IMR-90 (cell line): ENCODE data around the gene ANP32B. TPM values are rescaled to one million over a fixed set of nuclear protein-coding genes. Genes with fewer than 3 reads are reported as not detected.

Experiments
- ATAC-seq: fragments of 200-7000 bp; cut with Tn5 transposase; 2 replicates; pipeline ENCODE4 v1.9.1; 2020; ENCODE audit warnings: low read depth, mild to moderate bottlenecking, moderate library complexity
- BruUV-seq: library from RNA; stranded (reverse); fragments of 400-500 nt; replicated peaks from 2 replicates; lab custom pipeline; 2021; lab: Mats Ljungman, UMichigan
- CTCF ChIA-PET: fragments of 300-600 bp; formaldehyde crosslinking; extraction: SDS; loops from one replicate; lab custom pipeline; 2021; ENCODE audit warnings: antibody characterized with exemption; lab: Yijun Ruan, JAX
- POLR2A ChIA-PET: fragments of 300-600 bp; sonication (Branson Sonifier 250); formaldehyde crosslinking; loops from one replicate; lab custom pipeline; 2022; ENCODE audit warnings: antibody characterized with exemption; ENCODE audit not compliant: unreplicated experiment; lab: Charles Lee
- DNase-seq: peaks from one replicate; pipeline ENCODE4 v3.0.0; 2013
- H2AFZ ChIP-seq: replicated peaks from 2 replicates; pipeline ENCODE3; 2013; ENCODE audit warnings: low read length, mild to moderate bottlenecking; ENCODE audit not compliant: poor library complexity
- H2AK5ac ChIP-seq: 2 replicates; pipeline ENCODE4 v1.6.1; 2013; ENCODE audit warnings: low read depth, low read length, inconsistent platforms
- H2AK9ac ChIP-seq: replicated peaks from 2 replicates; pipeline ENCODE3; 2013; ENCODE audit warnings: mild to moderate bottlenecking, low read depth, low read length, moderate library complexity; ENCODE audit not compliant: poor library complexity
- H2BK120ac ChIP-seq: 2 replicates; pipeline ENCODE4 v1.6.1; 2013; ENCODE audit warnings: low read depth, low read length, inconsistent platforms
- H2BK15ac ChIP-seq: 3 replicates; pipeline ENCODE4 v1.6.1; 2013; ENCODE audit warnings: low read depth, low read length, inconsistent platforms
- H2BK20ac ChIP-seq: 2 replicates; pipeline ENCODE4 v1.6.1; 2013; ENCODE audit warnings: low read depth, mild to moderate bottlenecking, inconsistent platforms, low read length, moderate library complexity
- H2BK5ac ChIP-seq: 2 replicates; pipeline ENCODE4 v1.6.1; 2013; ENCODE audit warnings: mild to moderate bottlenecking, low read depth, low read length, inconsistent platforms; ENCODE audit not compliant: poor library complexity, severe bottlenecking
- H3K14ac ChIP-seq: replicated peaks from 2 replicates; pipeline ENCODE4 v1.6.1; 2013; ENCODE audit warnings: low read depth, low read length, inconsistent platforms
- H3K18ac ChIP-seq: 2 replicates; pipeline ENCODE4 v1.6.1; 2013; ENCODE audit warnings: low read depth, low read length, control low read depth
- H3K23ac ChIP-seq: 2 replicates; pipeline ENCODE4 v1.6.1; 2013; ENCODE audit warnings: low read depth, low read length, inconsistent platforms
- H3K27ac ChIP-seq: 2 replicates; pipeline ENCODE4 v1.5.1; 2013; ENCODE audit warnings: mild to moderate bottlenecking, control low read depth, low read length; ENCODE audit not compliant: insufficient read depth
- H3K27me3 ChIP-seq: 2 replicates; pipeline ENCODE4 v1.6.1; 2013; ENCODE audit warnings: low read length; ENCODE audit not compliant: control insufficient read depth, insufficient read depth
- H3K36me3 ChIP-seq: 2 replicates; pipeline ENCODE4 v1.6.1; 2013; ENCODE audit warnings: low read length, mixed read lengths; ENCODE audit not compliant: control insufficient read depth, insufficient read depth
- H3K4ac ChIP-seq: 2 replicates; pipeline ENCODE4 v1.6.1; 2013; ENCODE audit warnings: low read depth, low read length, inconsistent platforms
- H3K4me1 ChIP-seq: 2 replicates; pipeline ENCODE4 v1.6.1; 2013; ENCODE audit warnings: low read length, mixed read lengths; ENCODE audit not compliant: control insufficient read depth, insufficient read depth
- H3K4me2 ChIP-seq: 2 replicates; pipeline ENCODE4 v1.6.1; 2013; ENCODE audit warnings: low read depth, mild to moderate bottlenecking, control low read depth, low read length, moderate library complexity
- H3K4me3 ChIP-seq: 2 replicates; pipeline ENCODE4 v1.5.1; 2013; ENCODE audit warnings: low read depth, mild to moderate bottlenecking, control low read depth, low read length, moderate library complexity; ENCODE audit not compliant: insufficient read depth
- H3K56ac ChIP-seq: 2 replicates; pipeline ENCODE4 v1.6.1; 2013; ENCODE audit warnings: low read length, inconsistent platforms; ENCODE audit not compliant: insufficient read depth; ENCODE audit errors: extremely low read depth
- H3K79me1 ChIP-seq, 2 experiments: 2 replicates each; pipeline ENCODE4 v1.6.1; 2013; ENCODE audit warnings: low read length in 2 of 2, inconsistent platforms in 1 of 2, low read depth in 1 of 2
- H3K9ac ChIP-seq: 2 replicates; pipeline ENCODE4 v1.6.1; 2013; ENCODE audit warnings: low read depth, low read length, control low read depth
- H3K9me1 ChIP-seq: 2 replicates; pipeline ENCODE4 v1.6.1; 2013; ENCODE audit warnings: low read length, inconsistent platforms; ENCODE audit not compliant: insufficient read depth
- H3K9me3 ChIP-seq: 2 replicates; pipeline ENCODE4 v1.6.1; 2013; ENCODE audit warnings: low read length; ENCODE audit not compliant: control insufficient read depth, insufficient read depth
- H4K20me1 ChIP-seq: 2 replicates; pipeline ENCODE4 v1.6.1; 2013; ENCODE audit warnings: low read length, inconsistent platforms; ENCODE audit not compliant: insufficient read depth
- H4K5ac ChIP-seq: 2 replicates; pipeline ENCODE4 v1.6.1; 2013; ENCODE audit warnings: mild to moderate bottlenecking, low read depth, low read length, control low read depth
- H4K8ac ChIP-seq, 2 experiments: 2 replicates each; pipeline ENCODE4 v1.6.1; 2013; ENCODE audit warnings: low read depth in 2 of 2, low read length in 2 of 2, control low read depth in 1 of 2, inconsistent platforms in 1 of 2
- H4K91ac ChIP-seq: 2 replicates; pipeline ENCODE4 v1.6.1; 2013; ENCODE audit warnings: low read depth, low read length, inconsistent platforms; ENCODE audit not compliant: insufficient read depth
- BHLHE40 ChIP-seq: fragments of 150-350 bp; IDR thresholded peaks from 2 replicates; pipeline ENCODE4 v1.6.1; 2016; ENCODE audit warnings: mild to moderate bottlenecking, low read depth, low read length
- CHD1 ChIP-seq: IDR thresholded peaks from 2 replicates; pipeline ENCODE4 v1.6.1; 2012; ENCODE audit warnings: low read depth, low read length, improper control_type of control experiment
- CTCF ChIP-seq: conservative IDR thresholded peaks from 2 replicates; pipeline ENCODE4 v1.5.1; 2012; ENCODE audit warnings: mild to moderate bottlenecking, low read depth, low read length, improper control_type of control experiment
- ELK1 ChIP-seq: fragments of 150-350 bp; IDR thresholded peaks from 2 replicates; pipeline ENCODE4 v1.6.1; 2016; ENCODE audit warnings: low read depth, mild to moderate bottlenecking, low read length, moderate library complexity, borderline replicate concordance
- FOS ChIP-seq: fragments of 150-350 bp; IDR thresholded peaks from 2 replicates; pipeline ENCODE4 v1.6.1; 2016; ENCODE audit warnings: low read depth, low read length
- MAZ ChIP-seq: IDR thresholded peaks from 2 replicates; pipeline ENCODE4 v1.6.1; 2012; ENCODE audit warnings: low read depth, mild to moderate bottlenecking, low read length, improper control_type of control experiment, moderate library complexity, borderline replicate concordance
- MXI1 ChIP-seq: IDR thresholded peaks from 2 replicates; pipeline ENCODE4 v1.6.1; 2012; ENCODE audit warnings: low read depth, mild to moderate bottlenecking, low read length, moderate library complexity, borderline replicate concordance
- NFE2L2 ChIP-seq: fragments of 150-350 bp; IDR thresholded peaks from 2 replicates; pipeline ENCODE4 v1.6.1; 2016; ENCODE audit warnings: low read depth, mild to moderate bottlenecking, low read length
- POLR2A ChIP-seq: IDR thresholded peaks from 2 replicates; pipeline ENCODE4 v1.6.1; 2012; ENCODE audit warnings: mild to moderate bottlenecking, low read depth, low read length
- RAD21 ChIP-seq: IDR thresholded peaks from 2 replicates; pipeline ENCODE4 v1.6.1; 2012; ENCODE audit warnings: low read length, improper control_type of control experiment
- RCOR1 ChIP-seq: IDR thresholded peaks from 2 replicates; pipeline ENCODE4 v1.6.1; 2012; ENCODE audit warnings: mild to moderate bottlenecking, low read length, improper control_type of control experiment; ENCODE audit not compliant: insufficient replicate concordance
- SMC3 ChIP-seq: fragments of 150-350 bp; IDR thresholded peaks from 2 replicates; pipeline ENCODE4 v1.6.1; 2016; ENCODE audit warnings: low read depth, mild to moderate bottlenecking, antibody characterized with exemption, low read length, moderate library complexity
- WGBS, 2 experiments: methylation state at CpG; one replicate each; pipeline versions ENCODE4 v1.1.5 to v1.1.7; 2013; ENCODE audit warnings: missing lambda C conversion rate in 2 of 2; ENCODE audit not compliant: insufficient read length in 1 of 2; ENCODE audit errors: extremely low coverage in 2 of 2; 5-methylcytosine and 5-hydroxymethylcytosine counted together
- dilution Hi-C: fragments of 300-500 bp; cut with HindIII; formaldehyde crosslinking; loops from one replicate; pipeline ENCODE4 v1.14.3; 2018; ENCODE audit warnings: low sequenced_read_pairs; ENCODE audit not compliant: unreplicated experiment
- in situ Hi-C: fragments of 300-500 bp; cut with MboI; formaldehyde crosslinking; loops from 3 replicates; pipeline ENCODE4 v1.14.3; 2019; ENCODE audit warnings: low sequenced_read_pairs, inconsistent platforms, mixed read lengths
- intact Hi-C: fragments of 100-400 bp; cut with micrococcal nuclease; formaldehyde crosslinking; loops from 2 replicates; pipeline ENCODE4 v1.10.0; 2022
- polyA plus RNA-seq, 3 experiments: library from polyadenylated mRNA; depleted of rRNA; stranded (reverse); fragments of >200 nt; gene quantifications; 2 replicates each; pipeline ENCODE4 v1.2.3, GENCODE V29; 2012; ENCODE audit warnings: low replicate concordance in 1 of 3
- total RNA-seq: library from RNA; depleted of rRNA; stranded (reverse); fragments of >200 nt; gene quantifications from 2 replicates; pipeline ENCODE4 v1.2.3, GENCODE V29; 2012
- TF ChIP-seq, protein P1 (sequence below): fragments of 150-350 bp; IDR thresholded peaks from 2 replicates; pipeline ENCODE4 v1.6.1; 2017; ENCODE audit warnings: mild to moderate bottlenecking, antibody characterized with exemption, low read length, low read depth

The ANP32B gene
- total and polyA plus RNA-seq, 2 of the 4 experiments (the other 2 are of a cell fraction), result 3.9 to 46.8 TPM

DNA sequence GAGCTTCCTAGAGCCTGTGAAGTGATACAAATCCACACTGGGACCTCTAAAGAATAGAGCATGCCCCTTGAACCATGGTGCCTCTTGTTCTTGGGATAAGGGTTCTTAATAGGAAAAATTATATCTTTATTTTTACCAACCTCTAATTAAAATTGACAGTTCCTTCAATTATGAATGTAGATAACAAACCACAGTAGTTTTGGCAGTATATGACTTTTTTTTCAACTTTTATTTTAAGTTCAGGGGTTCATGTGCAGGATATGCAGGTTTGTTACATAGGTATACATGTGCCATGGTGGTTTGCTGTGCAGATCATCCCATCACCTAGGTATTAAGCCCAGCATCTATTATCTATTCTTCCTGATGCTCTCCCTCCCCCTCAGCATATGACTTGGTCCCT is 46.1 kb upstream of the ANP32B start (continued):
- TF ChIP-seq, protein P1, sequence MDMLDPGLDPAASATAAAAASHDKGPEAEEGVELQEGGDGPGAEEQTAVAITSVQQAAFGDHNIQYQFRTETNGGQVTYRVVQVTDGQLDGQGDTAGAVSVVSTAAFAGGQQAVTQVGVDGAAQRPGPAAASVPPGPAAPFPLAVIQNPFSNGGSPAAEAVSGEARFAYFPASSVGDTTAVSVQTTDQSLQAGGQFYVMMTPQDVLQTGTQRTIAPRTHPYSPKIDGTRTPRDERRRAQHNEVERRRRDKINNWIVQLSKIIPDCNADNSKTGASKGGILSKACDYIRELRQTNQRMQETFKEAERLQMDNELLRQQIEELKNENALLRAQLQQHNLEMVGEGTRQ, result no peak

GRCh38 chr9:97938081-97938644 is 45.0 kb upstream of the ANP32B start, which contains the start of gene HEMGN:
HEMGN (minus strand) TSS chr9:97938172; CDS start chr9:97938136, 36 bp downstream.
- CTCF ChIA-PET, result no interaction called here
- Histone ChIP-seq H3K9ac (no peak within 1 kb of the TSS), H3K79me1 (no peaks in the 10 kb centered on the region), H4K5ac (no peak within 1 kb of the TSS), H3K18ac (no peak within 1 kb of the TSS), H3K23ac (no peak within 1 kb of the TSS), H3K4me2 (no peak within 1 kb of the TSS), H2AFZ (no peak within 1 kb of the TSS), H2BK15ac (no peak within 1 kb of the TSS), H2BK5ac (no peak within 1 kb of the TSS), H2BK120ac (no peak within 1 kb of the TSS), H3K27me3 (peaks cover 64% of the 10 kb centered on the region), H4K20me1 (no peaks in the 10 kb centered on the region), H2BK20ac (no peak within 1 kb of the TSS), H3K9me1 (no peaks in the 10 kb centered on the region), H4K8ac (no peak within 1 kb of the TSS), H2AK9ac (no peak within 1 kb of the TSS), H3K4me3 (no peak within 1 kb of the TSS), H2AK5ac (no peak within 1 kb of the TSS), H3K9me3 (no peaks in the 10 kb centered on the region), H3K14ac (no peak within 1 kb of the TSS), H4K91ac (no peak within 1 kb of the TSS), H3K36me3 (no peaks in the 10 kb centered on the region), H3K56ac (no peak within 1 kb of the TSS), H3K4ac (no peak within 1 kb of the TSS), H3K27ac (no peak within 1 kb of the TSS), H3K4me1 (no peaks in the 10 kb centered on the region)
- in situ Hi-C loops (no loop called here), dilution Hi-C loops (no loop called here), intact Hi-C loops (loop anchor here (5.0 kb wide), 1 partner anchor 34 kb away; no protein-coding TSS in a partner anchor)
- ATAC-seq, result no peak
- DNase-seq, result no peak
- no TSS peak for BruUV-seq
- WGBS, 2 experiments, result no CpG with 5 or more reads among the region's 3 CpGs
- POLR2A ChIA-PET, result interaction anchor here (0.6 kb wide), 1 partner anchor 19 kb away, joined by 6 read pairs; no protein-coding TSS in a partner anchor
- TF ChIP-seq POLR2A (no peak), FOS (no peak), MXI1 (no peak), MAZ (no peak), ELK1 (no peak), RCOR1 (no peak), BHLHE40 (no peak), CHD1 (no peak), NFE2L2 (no peak), SMC3 (no peak), RAD21 (no peak), CTCF (no peak)
